ENCODE measurements around the gene DPH1.
A peak's percentile ranks its signal among the peaks of the same experiment; 100 is the strongest.

Gene DPH1

GRCh38 chr17:2090210-2090641 is 60.3 kb downstream of the DPH1 start:
- no peak for DNase-seq (ENCODE audit: low spot score in 2 of 2)
- Mint-ChIP-seq H3K9me3 (no peaks in the 10 kb centered on the region), H3K36me3 (ENCODE audit: insufficient read depth) (peaks cover 10% of the 10 kb centered on the region), H3K27ac (ENCODE audit: low read depth) (peak overlapping the region; percentile 93), H3K4me3 (peak overlapping the region; percentile 89), H3K27me3 (no peaks in the 10 kb centered on the region), H3K4me1 (peaks cover 51% of the 10 kb centered on the region)
- ATAC-seq (replicated peaks; ENCODE audit: extremely low read depth, poor library complexity, severe bottlenecking), result no peak

GRCh38 chr17:2090804-2091534 is 61.0 kb downstream of the DPH1 start:
- no peaks in the 10 kb centered on the region for H3K27me3 Mint-ChIP-seq
- peaks cover 51% of the 10 kb centered on the region for H3K4me1 Mint-ChIP-seq
- DNase-seq (ENCODE audit: low spot score in 2 of 2) (no peak), ATAC-seq (replicated peaks; ENCODE audit: extremely low read depth, poor library complexity, severe bottlenecking) (no peak)
- peaks cover 10% of the 10 kb centered on the region for H3K36me3 Mint-ChIP-seq (ENCODE audit: insufficient read depth)
- no peaks in the 10 kb centered on the region for H3K9me3 Mint-ChIP-seq
- H3K4me3 Mint-ChIP-seq, result no peak overlapping the region
- H3K27ac Mint-ChIP-seq (ENCODE audit: low read depth), result no peak overlapping the region

- H3K27me3 Mint-ChIP-seq, result no peaks in the 10 kb centered on the region
- H3K36me3 Mint-ChIP-seq (ENCODE audit: insufficient read depth), result peaks cover 10% of the 10 kb centered on the region
- no peak overlapping the region for H3K27ac Mint-ChIP-seq (ENCODE audit: low read depth)
- no peak for DNase-seq (ENCODE audit: low spot score in 2 of 2)
- peaks cover 44% of the 10 kb centered on the region for H3K4me1 Mint-ChIP-seq
- H3K4me3 Mint-ChIP-seq, result no peak overlapping the region
- no peak for ATAC-seq (replicated peaks; ENCODE audit: extremely low read depth, poor library complexity, severe bottlenecking)
- H3K9me3 Mint-ChIP-seq, result no peaks in the 10 kb centered on the region
Observed at GRCh38 chr17:2092253-2092652, 62.3 kb downstream of the DPH1 start.

- Mint-ChIP-seq H3K27ac (ENCODE audit: low read depth) (peak overlapping the region; percentile 35), H3K4me1 (peaks cover 33% of the 10 kb centered on the region), H3K27me3 (no peaks in the 10 kb centered on the region)
Observed at GRCh38 chr17:2093349-2093748, 63.4 kb downstream of the DPH1 start.

More at GRCh38 chr17:2093349-2093748, 63.4 kb downstream of the DPH1 start:
- ATAC-seq (replicated peaks; ENCODE audit: extremely low read depth, poor library complexity, severe bottlenecking) (no peak), DNase-seq (ENCODE audit: low spot score in 2 of 2) (no peak)
- Mint-ChIP-seq H3K9me3 (no peaks in the 10 kb centered on the region), H3K36me3 (ENCODE audit: insufficient read depth) (peaks cover 12% of the 10 kb centered on the region), H3K4me3 (no peak overlapping the region)
